ENCODE measurements around the gene EXOC4. TPM values are rescaled to one million over a fixed set of nuclear protein-coding genes. Genes with fewer than 3 reads are reported as not detected.

Gene EXOC4
- total and polyA plus RNA-seq, 2 experiments from 2014 or later, result 23.9 to 51.7 TPM

DNA sequence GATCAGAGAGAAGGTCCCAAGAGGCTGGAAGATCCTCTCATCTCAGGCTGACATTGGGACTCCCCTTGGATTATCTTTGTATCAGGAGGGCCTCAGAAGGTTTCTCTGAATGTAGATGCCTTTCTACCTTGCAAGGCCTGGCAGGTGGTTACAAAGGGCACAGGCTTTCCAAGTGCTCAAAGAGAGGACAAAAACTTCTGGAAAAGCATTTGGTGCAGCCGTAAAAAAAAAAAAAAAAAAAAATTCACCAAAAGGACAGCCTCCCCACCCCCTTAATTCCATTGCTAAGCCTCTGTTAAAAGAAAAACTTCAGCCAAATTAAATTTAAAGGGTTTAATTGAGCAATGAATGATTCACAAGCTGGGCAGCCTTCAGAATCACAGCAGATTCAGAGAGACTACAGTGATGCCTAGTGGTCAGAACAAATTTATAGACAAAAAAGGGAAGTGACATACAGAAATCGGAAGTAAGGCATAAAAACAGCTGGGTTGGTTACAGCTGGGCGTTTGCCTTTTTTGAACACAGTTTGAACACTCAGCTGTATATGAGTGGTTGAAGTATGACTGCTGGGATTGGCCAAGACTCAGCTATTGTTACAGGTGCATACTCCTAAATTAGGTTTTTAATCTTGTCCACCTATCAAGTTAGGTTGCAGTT is 831.7 kb downstream of the EXOC4 start:
- H2AFZ ChIP-seq, result no peak overlapping the region
- H3K9me3 ChIP-seq (ENCODE audit: low read depth), result no peaks in the 10 kb centered on the region
- H3K4me2 ChIP-seq (ENCODE audit: unreplicated experiment), result no peak overlapping the region
- no peak overlapping the region for H3K27ac ChIP-seq
- H3K9me2 ChIP-seq (ENCODE audit: insufficient read depth), result no peaks in the 10 kb centered on the region
- no peaks in the 10 kb centered on the region for H3K36me3 ChIP-seq (ENCODE audit: low read depth)
- no peak overlapping the region for H3K9ac ChIP-seq
- in situ Hi-C loops (cut with MboI), result no loop called here
- H3F3A ChIP-seq (ENCODE audit: insufficient read depth), result no peaks in the 10 kb centered on the region
- WGBS, 2 experiments (ENCODE audit: low coverage in 1 of 2, low lambda C conversion rate in 2 of 2, missing lambda C conversion rate in 2 of 2), result 62 to 65% methylated on average over 3 of the region's 3 CpGs
- H3K27me3 ChIP-seq (replicated peaks; ENCODE audit: insufficient read depth), result no peaks in the 10 kb centered on the region
- peak; percentile 21 for DNase-seq
- no peaks in the 10 kb centered on the region for H4K20me1 ChIP-seq (ENCODE audit: insufficient read depth)
- no peak for TF ChIP-seq EZH2 (IDR thresholded peaks at IDR 0.05; ENCODE audit: insufficient read depth, poor library complexity, severe bottlenecking)
- no peak for TF ChIP-seq EZH2phosphoT487 (IDR thresholded peaks at IDR 0.05; ENCODE audit: insufficient read depth, low read depth)
- peaks cover 5% of the 10 kb centered on the region; the same call in 1 of the 2 replicates for H3K4me1 ChIP-seq (ENCODE audit: insufficient read depth)
- no peaks in the 10 kb centered on the region for H3K79me2 ChIP-seq (ENCODE audit: insufficient read depth)
- H3K4me3 ChIP-seq, result no peak overlapping the region

DNA sequence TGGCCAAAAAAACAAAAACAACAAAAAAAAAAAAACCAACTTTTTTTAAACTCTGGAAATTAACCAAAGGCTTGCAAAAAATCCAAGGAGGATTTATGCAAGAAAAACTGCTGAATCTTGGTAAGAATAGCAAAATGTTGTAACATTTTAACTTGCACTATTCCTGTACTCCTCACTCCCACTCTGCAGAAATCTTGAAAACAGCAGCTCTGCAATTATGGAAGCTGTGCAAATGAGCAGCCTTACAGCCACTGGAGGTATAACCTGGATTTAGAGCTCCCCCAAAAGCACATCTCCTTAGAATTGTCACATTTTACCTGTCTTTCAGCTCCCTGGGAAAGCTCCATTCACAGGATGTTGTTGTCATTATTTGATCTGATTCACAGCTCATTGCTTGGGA is 832.4 kb downstream of the EXOC4 start:
- H3K4me3 ChIP-seq, result no peak overlapping the region
- no peak overlapping the region for H2AFZ ChIP-seq
- H3K4me1 ChIP-seq (ENCODE audit: insufficient read depth), result peaks cover 5% of the 10 kb centered on the region; the same call in 1 of the 2 replicates
- no peak overlapping the region for H3K27ac ChIP-seq
- no peak overlapping the region for H3K9ac ChIP-seq
- in situ Hi-C loops (cut with MboI), result no loop called here
- no peaks in the 10 kb centered on the region for H4K20me1 ChIP-seq (ENCODE audit: insufficient read depth)
- TF ChIP-seq EZH2 (IDR thresholded peaks at IDR 0.05; ENCODE audit: insufficient read depth, poor library complexity, severe bottlenecking), result no peak
- no peak for TF ChIP-seq EZH2phosphoT487 (IDR thresholded peaks at IDR 0.05; ENCODE audit: insufficient read depth, low read depth)
- no peaks in the 10 kb centered on the region for H3F3A ChIP-seq (ENCODE audit: insufficient read depth)
- no peaks in the 10 kb centered on the region for H3K36me3 ChIP-seq (ENCODE audit: low read depth)
- no peaks in the 10 kb centered on the region for H3K79me2 ChIP-seq (ENCODE audit: insufficient read depth)
- H3K9me3 ChIP-seq (ENCODE audit: low read depth), result no peaks in the 10 kb centered on the region
- H3K4me2 ChIP-seq (ENCODE audit: unreplicated experiment), result no peak overlapping the region
- H3K9me2 ChIP-seq (ENCODE audit: insufficient read depth), result no peaks in the 10 kb centered on the region
- DNase-seq, result no peak
- H3K27me3 ChIP-seq (replicated peaks; ENCODE audit: insufficient read depth), result no peaks in the 10 kb centered on the region

DNA sequence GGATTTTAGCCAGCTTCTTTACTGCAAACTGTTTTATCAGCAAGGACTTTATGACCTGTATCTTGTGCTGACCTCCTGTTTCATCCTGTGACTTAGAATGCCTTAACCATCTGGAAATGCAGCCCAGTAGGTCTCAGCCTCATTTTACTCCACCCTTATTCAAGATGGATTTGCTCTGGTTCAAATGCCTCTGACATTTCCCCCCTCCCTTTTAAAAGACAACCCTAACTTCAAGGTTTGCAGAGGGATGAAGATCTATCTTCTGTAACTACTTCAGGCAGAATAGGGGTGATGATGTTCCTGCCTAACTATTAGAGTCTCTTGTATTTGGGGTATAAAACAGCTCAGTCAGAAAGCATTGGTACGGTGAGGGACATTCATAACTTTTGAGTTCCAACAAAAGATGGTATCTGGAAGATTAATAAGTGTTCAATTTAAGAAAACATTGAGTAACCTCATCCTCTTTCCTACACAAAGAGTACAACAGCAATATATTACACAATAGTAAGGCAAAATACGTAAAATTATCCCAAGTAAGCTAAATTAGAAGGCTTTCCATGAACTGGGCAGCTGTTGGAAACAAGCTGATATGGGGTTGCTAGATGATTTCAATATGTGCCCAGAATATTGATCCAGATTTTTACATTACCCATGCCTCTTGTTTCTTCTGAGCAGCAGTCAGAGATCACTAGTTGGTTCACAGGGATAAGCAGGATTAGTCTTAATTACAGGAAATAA is 834.3 kb downstream of the EXOC4 start:
- no peaks in the 10 kb centered on the region for H3K9me2 ChIP-seq (ENCODE audit: insufficient read depth)
- no peak overlapping the region for H3K4me3 ChIP-seq

DNA sequence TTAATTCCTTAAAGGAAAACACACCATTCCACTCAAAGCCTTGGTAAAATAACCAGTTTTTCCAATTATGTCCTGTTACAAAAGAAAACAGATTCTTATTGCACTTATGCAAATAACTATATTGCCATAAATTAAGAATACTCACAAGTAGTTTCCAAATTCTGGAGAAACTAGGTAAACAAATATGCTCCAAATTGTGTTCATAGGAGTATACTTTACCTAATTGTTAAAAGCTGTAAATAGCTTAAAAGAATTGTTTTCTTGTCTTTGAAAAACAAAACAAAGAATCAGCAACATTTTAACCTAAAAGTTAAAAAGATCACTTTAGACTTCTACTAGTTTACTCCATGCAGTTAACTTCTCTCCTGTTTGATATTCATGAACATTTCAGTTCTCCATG is 835.3 kb downstream of the EXOC4 start:
- H3K27ac ChIP-seq, result no peak overlapping the region
- in situ Hi-C loops (cut with MboI), result no loop called here
- no peaks in the 10 kb centered on the region for H3K36me3 ChIP-seq (ENCODE audit: low read depth)
- H3K27me3 ChIP-seq (replicated peaks; ENCODE audit: insufficient read depth), result no peaks in the 10 kb centered on the region
- H3F3A ChIP-seq (ENCODE audit: insufficient read depth), result no peaks in the 10 kb centered on the region
- no peaks in the 10 kb centered on the region for H3K79me2 ChIP-seq (ENCODE audit: insufficient read depth)
- TF ChIP-seq EZH2 (IDR thresholded peaks at IDR 0.05; ENCODE audit: insufficient read depth, poor library complexity, severe bottlenecking), result no peak
- no peak for TF ChIP-seq EZH2phosphoT487 (IDR thresholded peaks at IDR 0.05; ENCODE audit: insufficient read depth, low read depth)
- H2AFZ ChIP-seq, result no peak overlapping the region
- no peaks in the 10 kb centered on the region for H3K9me3 ChIP-seq (ENCODE audit: low read depth)
- no peak overlapping the region for H3K4me3 ChIP-seq
- H3K4me1 ChIP-seq (ENCODE audit: insufficient read depth), result peaks cover 5% of the 10 kb centered on the region; the same call in 1 of the 2 replicates
- no peak overlapping the region for H3K4me2 ChIP-seq (ENCODE audit: unreplicated experiment)
- no peaks in the 10 kb centered on the region for H3K9me2 ChIP-seq (ENCODE audit: insufficient read depth)
- DNase-seq, result no peak
- H4K20me1 ChIP-seq (ENCODE audit: insufficient read depth), result no peaks in the 10 kb centered on the region
- H3K9ac ChIP-seq, result no peak overlapping the region

More for the DNA sequence above, 834.3 kb downstream of the EXOC4 start:
- H3K36me3 ChIP-seq (ENCODE audit: low read depth), result no peaks in the 10 kb centered on the region
- in situ Hi-C loops (cut with MboI), result no loop called here
- no peak overlapping the region for H2AFZ ChIP-seq
- DNase-seq, result no peak
- peaks cover 5% of the 10 kb centered on the region; the same call in 1 of the 2 replicates for H3K4me1 ChIP-seq (ENCODE audit: insufficient read depth)
- no peaks in the 10 kb centered on the region for H3K9me3 ChIP-seq (ENCODE audit: low read depth)
- H3F3A ChIP-seq (ENCODE audit: insufficient read depth), result no peaks in the 10 kb centered on the region
- H3K4me2 ChIP-seq (ENCODE audit: unreplicated experiment), result no peak overlapping the region
- no peak overlapping the region for H3K9ac ChIP-seq
- 54 to 56% methylated on average over 2 of the region's 2 CpGs for WGBS, 2 experiments (ENCODE audit: low coverage in 1 of 2, low lambda C conversion rate in 2 of 2, missing lambda C conversion rate in 2 of 2)
- no peak overlapping the region for H3K27ac ChIP-seq
- no peaks in the 10 kb centered on the region for H3K27me3 ChIP-seq (replicated peaks; ENCODE audit: insufficient read depth)
- no peaks in the 10 kb centered on the region for H4K20me1 ChIP-seq (ENCODE audit: insufficient read depth)
- TF ChIP-seq EZH2 (IDR thresholded peaks at IDR 0.05; ENCODE audit: insufficient read depth, poor library complexity, severe bottlenecking), result no peak
- TF ChIP-seq EZH2phosphoT487 (IDR thresholded peaks at IDR 0.05; ENCODE audit: insufficient read depth, low read depth), result no peak
- H3K79me2 ChIP-seq (ENCODE audit: insufficient read depth), result no peaks in the 10 kb centered on the region
